Skin of body (tissue), 2 donors: ENCODE results near the gene KPNA1. TPM values are rescaled to one million over a fixed set of nuclear protein-coding genes. Genes with fewer than 3 reads are reported as not detected.

Experiments used
- DNase-seq: peaks from one replicate; lab custom pipeline; 2025; lab: John Stamatoyannopoulos, UW
- total RNA-seq: library from RNA; depleted of rRNA; stranded (reverse); fragments of >200 nt; gene quantifications from one replicate; pipeline ENCODE4 v1.2.3, GENCODE V29; 2014

Gene KPNA1
- total RNA-seq, result 29.4 TPM

DNA sequence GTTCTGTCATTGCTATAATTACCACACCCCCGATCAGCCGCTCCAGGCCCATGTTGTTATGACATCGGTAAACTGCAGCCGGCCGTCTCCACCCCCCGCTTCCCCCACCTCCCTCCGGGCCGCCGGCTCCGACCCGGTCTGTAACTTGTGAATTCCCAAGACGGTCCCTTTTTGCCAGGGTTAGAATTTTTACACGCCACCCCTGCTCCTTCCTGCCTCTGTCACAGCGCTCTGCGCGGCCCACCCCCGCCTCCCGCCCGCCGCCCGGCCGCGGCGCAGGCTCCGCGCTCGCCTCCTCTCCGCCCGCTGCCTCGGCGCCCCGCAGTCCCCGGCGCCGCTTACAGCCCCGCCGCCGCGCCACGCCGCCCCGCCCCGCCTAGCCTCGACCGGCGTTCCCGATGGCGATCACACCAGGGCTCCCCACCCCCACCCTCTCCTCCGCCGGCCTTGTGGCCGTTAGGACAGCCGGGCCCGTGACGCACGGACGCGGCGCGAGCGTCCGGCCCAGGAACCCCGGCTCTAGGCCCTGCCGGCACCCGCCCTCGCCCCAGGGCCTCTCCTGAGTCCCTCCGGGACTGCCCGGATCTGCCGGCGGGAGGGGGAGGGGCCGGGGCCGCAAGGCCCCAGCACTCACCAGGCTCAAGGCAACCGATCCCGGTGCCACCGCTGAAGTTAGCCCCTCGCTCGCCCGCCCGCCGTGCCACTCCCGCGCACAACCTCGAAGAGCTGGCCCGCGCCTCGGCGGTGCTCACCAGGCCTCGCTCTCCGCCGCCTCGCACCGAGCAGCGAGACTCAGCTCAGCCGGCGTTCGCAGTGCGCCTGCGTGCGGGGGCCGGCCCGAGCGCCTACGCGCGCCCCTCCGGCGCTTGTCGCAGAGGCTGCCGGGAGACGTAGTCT is at the start of gene KPNA1:
TSS of gene KPNA1 (minus strand) at position 817 of the 897 bp plus-strand sequence. CDS start 18,374 bp downstream, outside the sequence.
- peak; percentile 84 for DNase-seq

DNA sequence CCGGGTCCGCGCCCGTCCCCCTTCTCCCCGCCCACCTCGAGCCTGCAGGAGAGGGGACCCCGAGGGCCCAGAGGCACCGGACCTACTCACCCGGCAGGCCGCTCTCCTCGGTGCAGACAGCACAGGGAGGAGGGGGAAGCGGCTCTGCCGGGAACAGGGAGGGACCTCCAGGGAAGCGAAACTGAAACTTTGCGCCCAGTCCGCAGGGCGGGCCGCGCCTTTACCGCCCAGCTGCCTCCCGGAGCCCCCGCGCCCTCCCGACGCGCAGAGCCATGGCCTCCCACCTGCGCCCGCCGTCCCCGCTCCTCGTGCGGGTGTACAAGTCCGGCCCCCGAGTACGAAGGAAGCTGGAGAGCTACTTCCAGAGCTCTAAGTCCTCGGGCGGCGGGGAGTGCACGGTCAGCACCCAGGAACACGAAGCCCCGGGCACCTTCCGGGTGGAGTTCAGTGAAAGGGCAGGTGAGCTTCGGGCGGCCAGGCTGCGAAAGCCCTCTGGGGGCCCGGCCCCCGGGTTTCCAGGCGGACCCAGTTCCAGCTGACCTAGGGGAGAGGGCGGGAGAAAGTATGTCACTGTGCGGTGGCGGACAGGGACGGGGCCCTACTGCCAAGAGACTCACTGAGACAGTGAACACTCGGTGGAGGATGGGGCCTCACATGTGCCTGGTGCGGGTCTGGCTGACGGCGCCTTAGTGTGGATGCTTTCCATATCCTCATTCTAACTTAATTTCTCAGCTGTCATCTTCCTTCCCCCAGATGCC is 49.6 kb upstream of the KPNA1 start, which contains the start of the genes DTX3L and PARP9:
TSS of gene DTX3L (plus strand) at position 184 of the 758 bp plus-strand sequence. CDS start at position 273, 89 bp downstream.
TSS of gene PARP9 (minus strand) at position 146 of the 758 bp plus-strand sequence. CDS start 4,680 bp downstream, outside the sequence.
- DNase-seq, result peak; percentile 90

- no peak for DNase-seq
Measured at GRCh38 chr3:122563717-122564025, 48.9 kb upstream of the KPNA1 start.

- peak; percentile 31 for DNase-seq
Measured at GRCh38 chr3:122562923-122563716, 48.4 kb upstream of the KPNA1 start.

- DNase-seq, result no peak
Measured at GRCh38 chr3:122560680-122561079, 45.9 kb upstream of the KPNA1 start.

- no peak for DNase-seq
Measured at GRCh38 chr3:122559906-122560305, 45.2 kb upstream of the KPNA1 start.

GRCh38 chr3:122558605-122559004 is 43.9 kb upstream of the KPNA1 start:
- no peak for DNase-seq

- no peak for DNase-seq
Measured at GRCh38 chr3:122557356-122557755, 42.6 kb upstream of the KPNA1 start.

DNA sequence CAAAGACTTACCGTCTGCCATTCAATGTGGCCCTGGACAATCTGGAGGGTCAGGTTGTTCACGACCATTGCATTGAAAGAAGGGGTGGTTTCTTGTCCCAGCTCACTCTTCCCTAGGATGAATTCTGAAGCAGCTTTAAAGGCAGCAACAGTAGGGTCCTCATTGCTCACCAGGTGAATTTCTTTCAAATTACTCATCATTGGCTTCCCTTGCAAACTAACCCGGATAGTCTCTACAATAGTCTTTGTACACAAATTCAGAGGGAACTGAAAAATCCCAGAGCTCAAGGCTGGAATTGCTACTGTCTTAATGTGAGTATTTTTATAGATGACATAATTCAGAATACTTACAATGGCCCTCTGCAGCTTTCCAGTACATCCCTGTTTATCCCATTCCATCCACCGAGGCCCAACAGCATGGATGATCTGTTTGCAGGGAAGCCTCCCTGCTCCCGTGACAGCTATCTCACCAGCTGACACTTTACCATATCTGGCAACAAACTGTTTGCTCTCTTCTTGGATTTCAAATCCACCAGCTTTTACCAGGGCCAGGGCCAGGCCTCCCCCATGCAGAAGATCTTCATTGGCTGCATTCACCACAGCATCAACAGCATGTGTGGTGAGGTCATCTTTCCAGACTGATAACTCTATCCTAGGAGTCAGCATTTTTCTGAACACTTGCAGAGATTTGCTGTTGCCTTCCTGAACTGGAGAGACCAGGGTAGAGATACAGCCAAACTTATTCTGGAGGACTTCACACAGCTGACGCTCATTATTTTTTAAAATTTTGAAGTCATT is 40.7 kb upstream of the KPNA1 start:
- no peak for DNase-seq

GRCh38 chr3:122553171-122553570 is 38.4 kb upstream of the KPNA1 start:
- DNase-seq, result no peak

DNA sequence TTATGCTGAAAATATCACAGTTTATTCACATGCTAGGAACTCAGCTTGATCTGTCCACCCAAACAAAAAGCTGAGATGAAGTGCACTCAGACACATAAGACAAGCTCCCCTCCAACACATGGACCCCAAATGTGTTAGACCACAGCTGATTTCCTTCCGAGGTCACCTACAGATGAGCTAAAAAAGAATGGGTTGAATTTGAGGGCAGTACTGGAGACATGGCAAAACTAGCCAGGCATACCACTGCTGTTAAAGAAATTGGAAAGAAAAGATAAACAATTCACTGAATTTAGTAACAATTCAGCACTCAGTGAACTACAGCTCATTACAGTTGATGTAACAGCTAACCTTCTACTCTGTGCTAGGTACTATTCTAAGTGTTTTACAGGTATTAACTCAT is 33.9 kb upstream of the KPNA1 start:
- DNase-seq, result no peak

DNA sequence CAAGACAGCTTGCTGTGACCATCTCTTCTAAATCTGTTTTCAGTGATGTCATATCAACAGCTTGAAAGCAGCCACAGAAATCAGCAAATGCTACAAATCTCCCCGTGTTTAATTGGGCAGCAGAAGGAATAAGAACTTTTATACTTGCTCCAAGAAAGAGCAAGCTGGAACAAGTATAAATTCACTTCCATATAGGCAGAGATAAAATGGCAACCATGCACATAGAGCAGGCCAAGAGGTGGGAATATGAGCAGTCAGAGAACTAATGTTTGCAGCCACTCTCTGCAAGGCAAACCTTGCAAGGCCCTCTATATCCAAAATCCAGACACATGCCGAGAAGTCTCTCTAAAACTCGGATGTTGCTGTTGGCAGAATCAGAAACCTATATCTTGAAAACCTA is 33.3 kb upstream of the KPNA1 start:
- no peak for DNase-seq

- DNase-seq, result no peak
Measured at GRCh38 chr3:122546151-122546550, 31.4 kb upstream of the KPNA1 start.

DNA sequence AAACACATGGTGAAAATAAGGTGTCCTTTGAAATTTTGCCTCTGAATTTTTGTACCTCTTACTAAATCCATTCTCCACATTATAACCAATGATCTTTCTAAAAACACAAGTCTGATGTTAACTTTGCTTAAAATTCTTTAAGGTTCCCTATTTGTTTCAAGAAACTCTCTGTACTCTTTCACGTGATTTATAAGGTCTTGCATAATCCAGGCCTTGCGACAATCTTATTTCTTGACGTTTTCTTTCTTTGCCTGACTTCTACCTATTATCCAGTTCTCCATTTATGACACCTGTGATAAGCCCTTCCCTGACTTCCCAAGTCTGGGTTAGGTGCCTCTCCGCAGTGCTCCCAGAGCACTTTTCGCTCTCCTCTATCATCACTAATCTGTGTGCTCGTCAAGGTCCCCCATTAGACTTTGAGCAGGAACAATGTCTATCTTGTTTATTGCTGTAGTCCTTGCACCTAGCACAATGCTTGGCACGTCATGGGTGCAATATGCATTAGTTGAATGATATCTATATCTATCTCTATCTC is 24.3 kb upstream of the KPNA1 start:
- no peak for DNase-seq

DNA sequence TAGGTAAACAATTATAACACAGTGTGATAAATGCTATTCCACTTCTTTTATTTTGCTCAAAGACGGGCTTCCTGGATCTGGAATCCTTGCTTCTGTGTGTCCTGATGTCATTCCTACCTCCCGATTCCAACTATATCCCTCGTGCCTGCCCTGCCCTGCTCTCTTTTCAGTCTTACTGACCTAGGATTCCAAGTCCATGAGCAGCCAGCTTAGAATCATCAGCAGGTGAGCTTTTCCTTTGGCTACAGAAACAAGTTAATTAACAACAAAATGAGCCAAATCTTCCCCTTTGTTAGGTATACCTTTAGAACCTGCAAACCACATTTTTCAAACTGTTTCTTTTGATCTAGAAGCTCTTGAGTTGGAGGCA is 21.9 kb upstream of the KPNA1 start:
- no peak for DNase-seq

- DNase-seq, result no peak
Measured at GRCh38 chr3:122535964-122536631, 21.4 kb upstream of the KPNA1 start.

DNA sequence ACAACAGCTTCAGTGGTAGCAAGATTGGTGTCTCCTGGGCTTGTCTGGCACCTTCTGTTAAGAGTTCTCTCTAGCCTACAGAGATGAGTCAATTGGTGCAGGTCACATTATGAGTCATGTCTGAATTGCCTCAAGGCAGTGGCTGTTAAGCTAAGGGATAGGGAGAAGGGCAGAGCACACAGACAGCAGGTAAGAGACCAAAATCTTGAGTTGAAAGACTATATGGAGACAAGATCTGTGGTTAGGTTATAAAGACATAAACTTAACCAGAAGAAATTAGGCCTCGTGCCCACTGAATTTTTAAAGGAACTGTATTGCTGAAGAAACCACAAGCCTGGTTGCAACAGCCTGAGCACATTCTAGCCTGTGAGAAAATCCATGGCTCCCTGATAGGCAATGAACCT is 19.2 kb upstream of the KPNA1 start:
- DNase-seq, result no peak

- no peak for DNase-seq
Measured at GRCh38 chr3:122533480-122533879, 18.7 kb upstream of the KPNA1 start.

DNA sequence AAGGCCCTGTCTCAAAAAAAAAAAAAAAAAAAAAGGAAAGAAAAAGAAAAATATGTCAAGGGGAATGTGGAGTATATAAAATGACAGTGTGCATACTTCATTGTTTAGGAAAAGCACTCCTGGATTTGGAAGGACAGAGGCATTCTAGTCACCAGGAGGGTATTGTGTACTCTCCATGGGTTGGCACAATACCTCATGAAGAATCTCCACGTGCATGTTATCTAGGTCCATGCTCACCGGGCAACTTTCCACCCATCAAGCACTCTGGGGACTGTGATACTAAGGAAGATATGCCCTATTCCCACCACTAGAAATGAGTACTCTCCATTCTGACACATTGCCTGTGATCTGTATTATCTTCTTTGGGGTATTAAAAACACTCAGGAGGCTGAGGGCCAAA is 15.4 kb upstream of the KPNA1 start:
- DNase-seq, result no peak

GRCh38 chr3:122523317-122523716 is 8.6 kb upstream of the KPNA1 start:
- DNase-seq, result no peak
